K562 (cell line): ENCODE measurements around the gene SLC16A13. TPM values are rescaled to one million over a fixed set of nuclear protein-coding genes. Genes with fewer than 3 reads are reported as not detected.

Source experiments
- ATAC-seq: fragments of 200-7000 bp; cut with Tn5 transposase; 3 replicates; pipeline ENCODE4 v1.9.1; 2020; ENCODE audit warnings: moderate library complexity
- BruUV-seq: library from RNA; stranded (reverse); fragments of 400-500 nt; replicated peaks from 2 replicates; lab custom pipeline; 2021; lab: Mats Ljungman, UMichigan
- CTCF ChIA-PET: fragments of 300-600 bp; formaldehyde crosslinking; extraction: SDS; loops from one replicate; lab custom pipeline; 2021; ENCODE audit warnings: low intra/inter-chr PET ratio; lab: Yijun Ruan, JAX
- POLR2A ChIA-PET: fragments of 300-600, 350-650 bp; sonication (Branson Sonifier 250); formaldehyde crosslinking; extraction: SDS; loops from one replicate; lab custom pipeline; 2021; ENCODE audit warnings: antibody characterized with exemption, inconsistent platforms; lab: Yijun Ruan, JAX
- DNase-seq, 4 experiments: peaks; one replicate each; pipeline versions ENCODE4 v3.0.0 to v3.0.0-alpha.2; 2011 to 2018; ENCODE audit warnings: low spot score in 3 of 4, mixed read lengths in 3 of 4; ENCODE audit errors: extremely low read depth in 1 of 4
- FAIRE-seq: peaks from 2 replicates; lab custom pipeline; 2011; peaks lifted over from hg19 to GRCh38; lab: Jason Lieb, UNC
- H2AFZ ChIP-seq: 2 replicates; pipeline ENCODE4 v1.6.0; 2011; ENCODE audit warnings: low read depth, low read length, control low read depth, inconsistent platforms
- H3K27ac ChIP-seq: fragments of 200-600 bp; 3 replicates; pipeline ENCODE4 v1.8.0; 2011; ENCODE audit warnings: low read depth, mild to moderate bottlenecking, control low read depth, inconsistent platforms, low read length, moderate library complexity, mixed read lengths; ENCODE audit errors: extremely low read depth
- H3K27me3 ChIP-seq, 2 experiments: fragments of 300-600 bp in 1 of 2; 2 replicates in 1 of 2; 3 replicates in 1 of 2; pipeline versions ENCODE4 v1.6.0 to v1.8.0; 2011; ENCODE audit warnings: inconsistent platforms in 2 of 2, low read length in 2 of 2, mild to moderate bottlenecking in 1 of 2, mixed read lengths in 1 of 2, moderate library complexity in 1 of 2; ENCODE audit not compliant: control insufficient read depth in 2 of 2, insufficient read depth in 2 of 2
- H3K36me3 ChIP-seq: fragments of 300-600 bp; 3 replicates; pipeline ENCODE4 v1.8.0; 2011; ENCODE audit warnings: mild to moderate bottlenecking, low read length, inconsistent platforms; ENCODE audit not compliant: control insufficient read depth, insufficient read depth
- H3K4me1 ChIP-seq, 2 experiments: fragments of 200-600 bp in 1 of 2; replicated peaks in 1 of 2; 2 replicates in 1 of 2; 3 replicates in 1 of 2; pipeline versions ENCODE4 v1.5.1 to v1.8.0; 2011; ENCODE audit warnings: inconsistent platforms in 2 of 2, low read length in 2 of 2, mild to moderate bottlenecking in 1 of 2, mixed read lengths in 1 of 2, moderate library complexity in 1 of 2; ENCODE audit not compliant: control insufficient read depth in 2 of 2, insufficient read depth in 2 of 2
- H3K4me2 ChIP-seq: 2 replicates; pipeline ENCODE4 v1.6.1; 2011; ENCODE audit warnings: low read length, control low read depth, inconsistent platforms, mixed read lengths; ENCODE audit not compliant: insufficient read depth
- H3K4me3 ChIP-seq: fragments of 200-600 bp; sonication (generic), shearing (Covaris generic); 2 replicates; pipeline ENCODE4 v1.5.1; 2016; ENCODE audit warnings: control low read depth, inconsistent platforms
- H3K79me2 ChIP-seq: fragments of 200-600 bp; 3 replicates; pipeline ENCODE4 v1.8.0; 2011; ENCODE audit warnings: low read length, inconsistent platforms; ENCODE audit not compliant: control insufficient read depth, insufficient read depth
- H3K9ac ChIP-seq, 2 experiments: 2 replicates each; pipeline versions ENCODE4 v1.6.0 to v1.6.1; 2011; ENCODE audit warnings: low read depth in 2 of 2, low read length in 2 of 2, control low read depth in 1 of 2, inconsistent platforms in 1 of 2, mild to moderate bottlenecking in 1 of 2, mixed read lengths in 1 of 2; ENCODE audit not compliant: insufficient read depth in 1 of 2
- H3K9me1 ChIP-seq: one replicate; pipeline ENCODE4 v1.6.0; 2011; ENCODE audit warnings: inconsistent platforms, mild to moderate bottlenecking, low read length, moderate library complexity; ENCODE audit not compliant: control insufficient read depth, insufficient read depth
- H3K9me3 ChIP-seq: replicated peaks from 2 replicates; pipeline ENCODE4 v1.5.1; 2011; ENCODE audit warnings: low read depth, low read length, inconsistent platforms; ENCODE audit not compliant: control insufficient read depth, insufficient read depth
- H4K20me1 ChIP-seq: replicated peaks from 2 replicates; pipeline ENCODE4 v1.6.1; 2011; ENCODE audit warnings: low read length, inconsistent platforms, mixed read lengths; ENCODE audit not compliant: control insufficient read depth, insufficient read depth
- ATF6 ChIP-seq: sonication (generic); formaldehyde crosslinking; IDR thresholded peaks from 2 replicates; pipeline ENCODE4 v1.4.0; 2020; ENCODE audit warnings: mild to moderate bottlenecking, missing genetic modification reagents
- GTF2B ChIP-seq: IDR thresholded peaks from 2 replicates; pipeline ENCODE4 v1.6.1; 2011; ENCODE audit not compliant: insufficient read length; ENCODE audit errors: extremely low read depth
- HDAC8 ChIP-seq: fragments of 450-650 bp; IDR thresholded peaks from 2 replicates; pipeline ENCODE4 v1.6.1; 2016; ENCODE audit warnings: mild to moderate bottlenecking, missing genetic modification characterization, moderate library complexity, missing compliant biosample characterization
- MCM3 ChIP-seq: fragments of 450-650 bp; IDR thresholded peaks from 2 replicates; pipeline ENCODE4 v1.6.1; 2016
- SMARCA5 ChIP-seq: fragments of 450-650 bp; IDR thresholded peaks from 2 replicates; pipeline ENCODE4 v1.6.1; 2016
- SNRNP70 ChIP-seq: fragments of 200-400 bp; formaldehyde crosslinking; optimal IDR thresholded peaks from 2 replicates; pipeline ENCODE3; 2017; ENCODE audit warnings: low read depth, low read length
- TEAD1 ChIP-seq, 2 experiments: fragments of 450-650 bp in 1 of 2; sonication (generic) in 1 of 2; formaldehyde crosslinking; IDR thresholded peaks; 2 replicates each; pipeline versions ENCODE4 v1.4.0 to v1.8.0; 2020 to 2022; ENCODE audit warnings: mild to moderate bottlenecking in 2 of 2, missing genetic modification reagents in 1 of 2
- TEAD2 ChIP-seq: fragments of 450-650 bp; IDR thresholded peaks from 2 replicates; pipeline ENCODE4 v1.6.1; 2016; ENCODE audit warnings: missing genetic modification characterization, control low read depth, missing compliant biosample characterization
- WGBS: fragments of 100-300 bp; shearing (Covaris generic); methylation state at CpG from one replicate; pipeline ENCODE4 v1.1.6; 2016; ENCODE audit warnings: low coverage, mixed read lengths; ENCODE audit not compliant: insufficient coverage; ENCODE audit errors: missing lambda C conversion rate; 5-methylcytosine and 5-hydroxymethylcytosine counted together
- in situ Hi-C: fragments of 300-500 bp; cut with MboI; formaldehyde crosslinking; loops from 4 replicates; pipeline ENCODE4 v1.15.0; 2018; ENCODE audit warnings: inconsistent platforms, mixed read lengths
- intact Hi-C: fragments of 100-400 bp; cut with micrococcal nuclease; formaldehyde crosslinking; loops from 2 replicates; pipeline ENCODE4 v1.14.2; 2022
- polyA plus RNA-seq, 8 experiments: library from polyadenylated mRNA; depleted of rRNA in 4 of 8; stranded (reverse) in 5 of 8; unstranded in 3 of 8; fragments of >200 nt; fragmentation: Nextera tagmentation in 2 of 8; fragmentation: Illumina TruSeq in 1 of 8; extraction: Ambion mirVana in 2 of 8; extraction: Trizol in 1 of 8; gene quantifications; 2 replicates each; pipeline versions ENCODE4 v1.2.1 to v1.2.3, GENCODE V29; 2011 to 2014; ENCODE audit warnings: inconsistent platforms in 1 of 8, missing spikeins in 1 of 8
- total RNA-seq, 7 experiments: library from RNA; depleted of rRNA in 6 of 7; stranded (reverse); fragments of >200 nt in 6 of 7; fragmentation: Illumina TruSeq in 2 of 7; extraction: Trizol in 2 of 7; gene quantifications; 2 replicates each; pipeline versions ENCODE4 v1.2.1 to v1.2.3, GENCODE V29; 2011 to 2021; ENCODE audit warnings: low replicate concordance in 1 of 7
- TF ChIP-seq, protein P1 (sequence below), 2 experiments: fragments of 450-650 bp in 1 of 2; sonication (generic) in 1 of 2; formaldehyde crosslinking in 1 of 2; IDR thresholded peaks; 2 replicates each; pipeline versions ENCODE4 v1.7.1 to v1.9.0; 2016 to 2022; ENCODE audit warnings: inconsistent platforms in 1 of 2, mild to moderate bottlenecking in 1 of 2, missing genetic modification reagents in 1 of 2

SLC16A13 gene
- total and polyA plus RNA-seq, 9 of the 15 experiments (the other 6 are each of a cell fraction or from before 2014, with no cell fraction given): 0.04 to 5.6 (median 0.87) TPM

GRCh38 chr17:6995500-6996255, 40.1 kb upstream of the SLC16A13 start, which contains the start of gene ALOX12:
TSS of gene ALOX12 (plus strand) at chr17:6996049. CDS start at chr17:6996118, 69 bp downstream.
- Histone ChIP-seq H3K4me3 (no peak within 1 kb of the TSS), H3K36me3 (peaks cover 34% of the 10 kb centered on the region), H3K4me1 (peaks cover 41 to 44% of the 10 kb centered on the region in 2 experiments), H3K9ac (peak within 1 kb of the TSS; percentile 44 to 76; a peak in 3 of 4 replicates), H3K79me2 (peaks cover 4% of the 10 kb centered on the region; the same call in 1 of the 3 replicates), H3K27me3 (no peaks in the 10 kb centered on the region), H3K4me2 (peak within 1 kb of the TSS; percentile 42; the same call in 1 of the 2 replicates), H2AFZ (0 out of 2 replicates have a peak within 1 kb of the TSS, but pooled peaks have one; percentile 37), H3K9me3 (no peaks in the 10 kb centered on the region), H3K27ac (peak within 1 kb of the TSS; percentile 91), H3K9me1 (no peaks in the 10 kb centered on the region), H4K20me1 (no peaks in the 10 kb centered on the region)
- 99% methylated on average over 14 of the region's 64 CpGs for WGBS
- ChIA-PET CTCF (no interaction called here), POLR2A (interaction anchor here (0.6 to 1.4 kb wide), 4 partner anchors 11 to 80 kb away, joined by 3 to 6 read pairs (median 4); no protein-coding TSS in a partner anchor)
- in situ Hi-C loops (no loop called here), intact Hi-C loops (no loop called here)
- DNase-seq (no peak), FAIRE-seq (no peak), ATAC-seq (no peak)
- no TSS peak for BruUV-seq
- TF ChIP-seq ATF6 (CRISPR knock-in tag): no peak
- no peak for TF ChIP-seq TEAD1 (CRISPR knock-in tag; IDR thresholded peaks at IDR 0.05)
- TF ChIP-seq MCM3: no peak
- TF ChIP-seq GTF2B: no peak
- TF ChIP-seq SNRNP70: no peak
- TF ChIP-seq TEAD2 (tag): no peak
- TF ChIP-seq, protein P1, sequence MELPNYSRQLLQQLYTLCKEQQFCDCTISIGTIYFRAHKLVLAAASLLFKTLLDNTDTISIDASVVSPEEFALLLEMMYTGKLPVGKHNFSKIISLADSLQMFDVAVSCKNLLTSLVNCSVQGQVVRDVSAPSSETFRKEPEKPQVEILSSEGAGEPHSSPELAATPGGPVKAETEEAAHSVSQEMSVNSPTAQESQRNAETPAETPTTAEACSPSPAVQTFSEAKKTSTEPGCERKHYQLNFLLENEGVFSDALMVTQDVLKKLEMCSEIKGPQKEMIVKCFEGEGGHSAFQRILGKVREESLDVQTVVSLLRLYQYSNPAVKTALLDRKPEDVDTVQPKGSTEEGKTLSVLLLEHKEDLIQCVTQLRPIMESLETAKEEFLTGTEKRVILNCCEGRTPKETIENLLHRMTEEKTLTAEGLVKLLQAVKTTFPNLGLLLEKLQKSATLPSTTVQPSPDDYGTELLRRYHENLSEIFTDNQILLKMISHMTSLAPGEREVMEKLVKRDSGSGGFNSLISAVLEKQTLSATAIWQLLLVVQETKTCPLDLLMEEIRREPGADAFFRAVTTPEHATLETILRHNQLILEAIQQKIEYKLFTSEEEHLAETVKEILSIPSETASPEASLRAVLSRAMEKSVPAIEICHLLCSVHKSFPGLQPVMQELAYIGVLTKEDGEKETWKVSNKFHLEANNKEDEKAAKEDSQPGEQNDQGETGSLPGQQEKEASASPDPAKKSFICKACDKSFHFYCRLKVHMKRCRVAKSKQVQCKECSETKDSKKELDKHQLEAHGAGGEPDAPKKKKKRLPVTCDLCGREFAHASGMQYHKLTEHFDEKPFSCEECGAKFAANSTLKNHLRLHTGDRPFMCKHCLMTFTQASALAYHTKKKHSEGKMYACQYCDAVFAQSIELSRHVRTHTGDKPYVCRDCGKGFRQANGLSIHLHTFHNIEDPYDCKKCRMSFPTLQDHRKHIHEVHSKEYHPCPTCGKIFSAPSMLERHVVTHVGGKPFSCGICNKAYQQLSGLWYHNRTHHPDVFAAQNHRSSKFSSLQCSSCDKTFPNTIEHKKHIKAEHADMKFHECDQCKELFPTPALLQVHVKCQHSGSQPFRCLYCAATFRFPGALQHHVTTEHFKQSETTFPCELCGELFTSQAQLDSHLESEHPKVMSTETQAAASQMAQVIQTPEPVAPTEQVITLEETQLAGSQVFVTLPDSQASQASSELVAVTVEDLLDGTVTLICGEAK (IDR thresholded peaks at IDR 0.05): no peak
- TF ChIP-seq, protein P1 (CRISPR knock-in tag; IDR thresholded peaks at IDR 0.05): no peak
- TF ChIP-seq HDAC8 (tag): no peak
- TF ChIP-seq SMARCA5: no peak
